HG02973 (cell line): ENCODE data around the gene MYLK.

Experiments
- ATAC-seq: cut with Tn5 transposase; IDR thresholded peaks from one replicate; pipeline ENCODE4 v1.9.1; 2021; ENCODE audit warnings: moderate library complexity; ENCODE audit not compliant: unreplicated experiment

MYLK gene

DNA sequence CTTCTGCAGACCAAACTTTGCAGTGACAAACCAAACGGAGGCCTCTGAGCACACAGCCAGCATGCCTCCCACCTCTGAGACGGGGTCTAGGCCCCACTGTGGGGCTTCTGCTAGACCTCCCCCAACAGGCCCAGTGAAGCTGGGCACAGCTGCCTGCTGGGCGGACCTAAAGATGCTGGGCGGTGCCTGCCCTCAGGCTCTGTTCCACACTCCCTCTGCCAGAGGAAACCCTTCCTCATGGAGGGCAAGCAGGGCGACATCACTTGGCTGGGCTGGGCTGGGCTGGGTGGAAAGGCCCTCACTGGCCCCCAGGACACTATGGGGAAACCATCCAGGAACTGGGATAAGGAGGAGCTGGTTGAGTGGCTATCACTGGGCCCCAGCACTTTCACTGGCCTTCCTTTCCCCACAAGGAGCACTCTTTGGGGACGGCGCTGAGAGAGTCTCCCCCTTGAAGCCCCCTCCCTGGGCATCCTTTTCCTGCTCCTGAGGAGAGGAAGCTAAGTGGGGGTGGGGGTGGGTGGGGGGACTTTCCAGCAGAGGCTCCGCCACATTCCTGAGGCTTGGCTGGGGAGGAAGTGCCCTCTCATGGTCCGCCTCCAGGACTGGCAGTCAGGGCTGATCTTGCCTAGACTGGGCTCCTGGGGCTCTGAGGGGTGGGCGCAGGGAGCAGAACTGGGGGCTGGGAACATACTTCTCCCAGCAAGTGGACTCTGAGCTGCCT is 201.2 kb downstream of the MYLK start:
- ATAC-seq = no peak

- no peak for ATAC-seq
Measured at GRCh38 chr3:123682302-123682701, 201.8 kb downstream of the MYLK start.

DNA sequence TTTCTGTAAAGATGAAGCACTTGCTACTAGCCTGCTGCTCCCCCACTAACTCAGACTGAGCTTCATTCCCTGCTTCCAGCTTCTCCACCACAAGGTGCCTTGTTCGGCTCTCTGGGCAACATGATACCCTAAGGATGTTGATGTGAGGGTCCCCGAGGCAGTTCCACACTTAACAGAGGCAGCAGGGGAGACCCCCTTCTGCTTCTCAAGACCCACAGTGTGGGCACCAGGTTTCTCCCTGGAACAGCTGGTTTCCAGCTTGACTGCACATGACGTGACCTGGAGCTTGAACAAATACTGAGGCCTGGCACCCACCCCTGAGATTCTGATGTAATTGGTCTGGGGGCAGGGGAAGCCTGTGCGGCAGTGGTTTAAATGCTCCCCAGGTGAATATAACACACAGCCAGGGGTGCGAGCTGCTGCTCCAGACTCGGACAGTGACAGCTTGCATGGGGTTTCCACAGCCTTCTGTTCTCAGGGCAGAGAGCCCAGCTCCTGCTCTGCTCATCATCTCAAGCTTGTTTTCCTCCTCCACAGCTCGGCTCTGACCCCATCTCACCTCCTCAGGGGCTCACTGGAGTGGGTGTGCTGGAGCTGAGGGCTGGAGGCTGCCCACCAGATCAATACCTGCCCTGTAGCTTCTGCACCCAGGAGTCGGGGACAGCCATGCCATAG is 204.3 kb downstream of the MYLK start:
- ATAC-seq = no peak

DNA sequence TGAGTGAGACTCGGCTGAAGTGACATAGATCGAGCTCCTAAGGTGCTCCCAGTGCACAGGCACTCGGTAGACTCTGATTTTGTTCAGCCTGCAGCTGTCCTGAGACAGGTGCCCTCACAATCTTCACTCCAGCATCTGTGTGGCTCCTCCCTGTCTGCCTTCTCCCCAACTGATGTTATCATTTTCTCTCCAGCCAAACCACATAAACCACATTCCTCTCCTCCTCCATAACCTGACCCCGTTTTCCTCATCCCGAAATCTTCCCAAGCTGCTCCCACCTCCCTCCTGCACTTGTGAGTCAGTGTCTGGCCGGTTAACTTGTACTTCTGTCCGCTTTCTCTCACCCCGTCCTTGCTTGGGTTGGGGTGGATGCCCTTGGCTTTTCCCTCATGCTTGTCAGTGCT is 206.0 kb downstream of the MYLK start:
- ATAC-seq = no peak

DNA sequence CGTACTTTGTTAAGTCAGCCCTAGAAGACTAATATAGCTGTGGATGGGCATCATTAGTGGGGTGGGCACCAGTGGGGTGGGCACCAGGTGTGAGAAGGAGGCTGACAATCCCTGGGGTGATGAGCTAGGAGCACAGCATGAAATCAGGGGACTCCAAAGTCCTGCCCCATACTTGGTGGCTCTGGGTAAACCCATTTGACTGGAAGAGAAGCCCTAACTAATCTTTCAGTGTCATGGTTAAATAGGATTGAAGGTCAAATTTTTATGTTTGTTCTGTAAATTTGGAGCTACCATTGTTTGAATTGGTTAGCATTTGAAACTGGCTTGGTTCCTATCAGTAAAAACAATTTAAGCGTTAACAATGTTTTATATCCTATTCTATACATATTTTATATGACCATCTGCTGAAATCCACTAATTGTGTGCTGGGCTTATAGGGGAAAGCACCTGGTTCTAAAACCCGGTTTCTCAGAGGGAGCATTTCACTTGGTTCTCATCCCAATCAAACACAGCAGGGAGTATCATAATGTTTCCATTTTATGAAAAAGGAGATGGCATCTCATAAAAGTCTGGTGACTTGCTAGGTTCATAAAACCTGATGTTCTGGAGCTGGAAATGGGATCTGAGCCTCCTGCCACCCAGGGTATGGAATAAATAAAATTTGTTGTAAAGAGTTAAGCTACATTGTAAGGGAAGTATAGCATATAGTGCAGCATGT is 211.5 kb downstream of the MYLK start:
- no peak for ATAC-seq

DNA sequence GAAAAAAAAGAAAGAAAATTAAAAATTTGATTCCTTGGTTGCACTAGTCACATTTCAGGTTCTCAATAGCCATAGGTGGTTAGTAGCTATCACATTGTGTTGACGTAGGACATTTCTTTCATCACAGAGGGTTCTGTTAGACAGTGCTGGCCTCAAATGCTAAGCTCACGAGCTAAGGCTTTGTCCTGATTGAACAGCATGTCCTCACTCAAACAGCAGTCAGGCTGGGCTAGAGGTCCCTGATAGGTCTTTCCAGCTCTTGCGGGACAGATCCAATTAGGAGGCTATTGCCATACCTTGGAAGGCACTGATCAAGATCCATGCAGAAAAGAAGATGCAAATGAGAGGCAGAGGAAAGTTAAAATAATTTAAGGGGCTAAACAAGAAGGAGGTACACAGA is 213.4 kb downstream of the MYLK start:
- no peak for ATAC-seq

DNA sequence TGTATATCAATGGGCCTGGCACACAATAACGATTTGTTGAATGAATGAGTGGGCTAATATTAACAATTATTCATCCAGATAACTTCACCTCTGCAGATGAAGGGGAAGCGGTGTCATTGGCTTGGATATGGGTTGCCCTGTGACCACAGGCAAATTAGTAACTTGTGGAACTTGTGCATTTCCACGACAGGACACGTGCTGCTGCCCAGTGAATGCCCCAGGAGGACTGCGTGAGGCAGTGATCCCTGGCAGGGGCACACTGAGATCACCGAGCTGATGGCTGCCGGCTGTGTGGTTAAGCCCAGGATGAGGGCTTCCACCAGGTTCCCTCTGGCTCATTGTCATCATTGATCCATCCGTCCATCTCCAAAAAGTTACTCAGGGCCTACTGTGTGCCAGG is 215.2 kb downstream of the MYLK start:
- no peak for ATAC-seq

DNA sequence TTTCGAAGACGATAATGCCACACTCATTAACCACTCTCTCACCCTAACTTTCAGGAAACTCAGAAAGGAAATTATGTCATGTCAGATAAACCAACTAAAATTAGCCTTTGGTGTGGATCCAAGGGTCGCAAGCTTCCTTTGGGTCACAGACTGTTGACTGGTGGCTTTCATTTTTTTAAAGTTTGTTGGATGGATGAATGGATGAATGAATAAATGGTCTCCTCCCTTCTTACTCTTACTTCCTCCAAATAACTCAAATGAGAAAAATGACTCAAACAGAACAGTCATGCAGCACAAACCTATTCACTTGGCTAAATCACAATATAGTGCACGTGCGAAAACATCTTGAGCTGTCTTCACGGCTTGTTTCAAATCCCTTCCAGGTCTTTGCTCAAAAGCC is 216.3 kb downstream of the MYLK start:
- ATAC-seq = no peak

- no peak for ATAC-seq
Measured at GRCh38 chr3:123664753-123665152, 219.4 kb downstream of the MYLK start.

GRCh38 chr3:123663977-123664376 is 220.2 kb downstream of the MYLK start:
- ATAC-seq = no peak

DNA sequence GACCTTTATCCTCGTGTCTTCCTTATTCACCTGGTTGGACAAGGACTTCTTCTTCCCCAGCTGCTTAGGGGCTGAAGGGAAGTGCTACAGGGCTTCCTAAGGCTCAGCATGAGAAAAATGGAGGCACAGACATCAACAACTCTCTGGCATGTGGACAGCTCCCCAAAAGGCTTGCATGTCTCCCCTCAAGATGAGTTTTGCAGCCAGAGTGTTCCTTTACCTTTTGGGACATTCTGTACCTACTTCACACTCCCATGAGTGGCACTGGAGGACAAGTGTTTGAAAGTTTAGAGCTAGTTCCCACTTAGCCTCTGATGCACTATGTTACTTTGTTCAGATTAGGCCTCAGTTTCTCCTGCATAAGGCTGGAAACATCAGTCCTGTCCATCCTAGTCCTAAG is 222.2 kb downstream of the MYLK start:
- ATAC-seq = no peak

DNA sequence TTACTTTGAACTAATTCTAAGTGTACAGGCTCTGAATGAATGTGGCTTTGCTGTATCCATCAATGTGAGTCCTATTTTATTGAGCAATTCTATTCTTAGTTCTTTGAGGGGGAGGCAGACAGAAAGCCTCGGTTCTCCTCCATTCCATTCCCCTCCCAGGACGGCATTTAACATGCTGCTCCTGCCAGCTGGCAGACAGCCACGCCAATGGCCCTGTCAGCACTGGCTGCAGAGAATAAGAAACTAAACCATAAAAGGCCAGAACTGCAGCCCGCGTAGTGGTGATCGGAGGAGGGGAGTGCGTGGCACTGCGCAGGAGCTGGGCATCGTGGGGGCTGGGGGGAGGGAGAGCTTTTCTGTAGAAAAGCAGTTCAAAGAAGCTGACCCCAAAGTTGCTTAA is 223.2 kb downstream of the MYLK start:
- ATAC-seq = no peak

GRCh38 chr3:123660141-123660675 is 223.9 kb downstream of the MYLK start:
- ATAC-seq = no peak

DNA sequence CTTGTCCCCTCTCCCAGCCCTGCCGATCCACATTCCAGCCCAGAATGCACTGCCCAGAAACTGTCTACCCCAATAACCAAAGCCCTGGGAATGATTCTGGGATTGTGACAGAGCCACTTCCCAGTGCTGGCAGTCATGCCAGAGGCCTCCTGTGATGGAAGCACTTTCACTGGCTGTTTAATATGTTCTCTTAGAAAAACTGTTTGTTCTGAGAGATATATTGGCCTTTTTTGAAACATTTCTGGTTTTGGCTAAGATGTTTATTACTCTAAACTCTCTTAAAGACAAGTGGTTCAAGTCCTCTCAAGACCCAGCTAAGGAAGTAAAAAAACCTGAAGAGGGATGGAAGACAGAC is 225.3 kb downstream of the MYLK start:
- no peak for ATAC-seq

GRCh38 chr3:123658118-123658851 is 225.8 kb downstream of the MYLK start:
- ATAC-seq = no peak

DNA sequence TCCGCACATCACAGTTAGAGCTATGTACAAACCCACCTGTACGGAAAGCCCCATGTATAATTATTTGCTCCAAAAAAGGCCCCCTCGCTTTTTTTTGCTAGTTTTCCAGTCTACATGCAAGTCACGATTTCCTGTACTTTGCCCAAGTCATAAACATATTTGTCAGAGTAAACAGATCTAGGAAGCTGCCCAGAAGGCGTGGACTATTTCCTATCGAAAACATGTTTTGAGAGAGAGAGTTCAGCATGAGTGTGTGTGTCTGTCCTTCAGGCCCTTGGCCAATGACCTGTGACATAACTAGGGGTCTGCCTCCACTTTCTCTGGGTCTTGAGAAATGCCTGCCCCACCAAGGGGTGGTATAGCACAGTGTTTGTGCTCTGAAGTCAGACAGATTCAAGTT is 226.6 kb downstream of the MYLK start:
- ATAC-seq = no peak

DNA sequence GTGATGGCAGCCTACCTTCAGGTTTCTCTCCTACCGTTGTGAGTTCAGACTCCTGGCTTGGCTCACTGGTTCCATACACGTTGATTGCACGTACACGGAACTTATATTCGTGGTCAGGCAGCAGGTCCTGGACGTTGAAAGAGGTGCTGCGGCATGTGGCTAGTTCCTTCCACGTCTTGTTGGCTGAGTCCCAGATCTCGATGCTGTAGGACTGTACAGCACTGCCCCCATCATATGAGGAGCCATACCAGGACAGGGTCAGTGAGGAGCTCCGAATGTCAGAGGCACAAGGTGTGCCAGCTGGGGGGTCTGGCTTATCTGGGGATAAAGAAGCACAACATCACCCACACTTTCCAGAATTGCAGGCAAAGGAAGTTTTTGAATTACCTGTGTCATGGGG is 227.0 kb downstream of the MYLK start:
- no peak for ATAC-seq

DNA sequence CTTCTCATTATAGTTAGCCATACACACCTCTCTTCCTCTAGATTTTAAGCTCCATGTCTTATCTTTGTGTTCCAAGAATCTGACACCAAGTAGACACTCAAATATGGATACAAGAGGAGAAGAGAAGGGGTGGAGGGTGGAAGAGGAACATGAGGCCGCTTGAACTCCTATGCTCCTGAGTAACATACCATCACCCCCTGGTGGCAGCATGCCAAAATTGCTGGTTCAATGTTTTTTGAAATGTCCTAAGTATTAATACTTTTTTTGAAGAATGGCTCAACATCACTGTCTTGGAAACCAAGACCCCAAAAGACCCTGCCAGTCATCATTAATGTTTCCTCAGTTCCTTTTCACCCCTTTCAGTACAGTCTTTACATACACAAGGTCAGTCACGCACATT is 227.4 kb downstream of the MYLK start:
- ATAC-seq = no peak

GRCh38 chr3:123656274-123656673 is 227.9 kb downstream of the MYLK start:
- no peak for ATAC-seq

DNA sequence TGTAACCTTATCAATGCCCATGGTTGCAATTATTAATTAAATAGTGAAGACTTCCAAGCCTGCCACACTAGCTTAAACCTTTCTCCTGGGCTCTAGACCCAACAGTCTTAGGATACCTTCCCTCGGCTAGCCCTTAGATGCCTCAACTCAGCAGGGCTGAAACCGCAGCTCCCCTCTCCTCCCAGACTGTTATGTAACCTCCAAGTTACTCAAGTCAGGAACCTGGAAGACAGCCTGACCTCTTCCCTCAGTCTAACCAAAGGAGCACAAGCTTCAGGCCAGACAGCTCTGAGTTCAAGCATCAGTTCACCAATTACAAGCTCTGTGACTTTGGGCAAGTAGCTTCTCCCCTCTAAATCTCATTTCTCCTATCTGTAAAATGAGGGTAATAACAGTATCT is 228.7 kb downstream of the MYLK start:
- ATAC-seq = no peak

GRCh38 chr3:123653221-123653682 is 230.9 kb downstream of the MYLK start:
- no peak for ATAC-seq
